NK-92 (cell line): ENCODE data around the gene TTC21B.

ENCODE experiments used
- DNase-seq: peaks from one replicate; lab custom pipeline; 2025; ENCODE audit not compliant: unreplicated experiment; lab: John Stamatoyannopoulos, UW

TTC21B gene

GRCh38 chr2:165839610-165840009 is 114.0 kb downstream of the TTC21B start:
- no peak for DNase-seq

GRCh38 chr2:165837122-165837521 is 116.5 kb downstream of the TTC21B start:
- DNase-seq, result no peak

- no peak for DNase-seq
Measured at GRCh38 chr2:165835363-165835762, 118.2 kb downstream of the TTC21B start.

GRCh38 chr2:165833156-165833555 is 120.4 kb downstream of the TTC21B start:
- no peak for DNase-seq

GRCh38 chr2:165827921-165828276 is 125.7 kb downstream of the TTC21B start:
- DNase-seq, result no peak

- DNase-seq, result no peak
Measured at GRCh38 chr2:165827016-165827920, 126.3 kb downstream of the TTC21B start.

- no peak for DNase-seq
Measured at GRCh38 chr2:165825041-165825440, 128.5 kb downstream of the TTC21B start.
